Peyer's patch (tissue), 4 donors: ENCODE measurements around the gene STAT4.

Experiments used
- CTCF ChIP-seq, 6 experiments: fragments of 450-650 bp in 4 of 6; fragments of 200-600 bp in 2 of 6; sonication (generic) in 1 of 6; IDR thresholded peaks; one replicate each; pipeline ENCODE4 v1.5.1; 2017 to 2019; ENCODE audit warnings: antibody characterized with exemption in 6 of 6, mild to moderate bottlenecking in 3 of 6, moderate library complexity in 1 of 6
- POLR2A ChIP-seq, 2 donors: fragments of 450-650 bp; IDR thresholded peaks; one replicate each; pipeline ENCODE4 v1.5.1; 2017; ENCODE audit warnings: antibody characterized with exemption in 2 of 2, mild to moderate bottlenecking in 2 of 2, moderate library complexity in 2 of 2

GRCh38 chr2:191078165-191078867 lies 72.5 kb downstream of the STAT4 start:
- TF ChIP-seq CTCF (IDR thresholded peaks at IDR 0.05), result no peak
- no peak for TF ChIP-seq POLR2A (IDR thresholded peaks at IDR 0.05)
